Vagina (tissue), 2 donors: ENCODE results near the gene COLEC12.

Experiments used
- CTCF ChIP-seq, 3 experiments: fragments of 450-650 bp in 2 of 3; fragments of 200-600 bp in 1 of 3; sonication (generic) in 1 of 3; IDR thresholded peaks; one replicate each; pipeline ENCODE4 v1.5.1; 2017 to 2019; ENCODE audit warnings: antibody characterized with exemption in 3 of 3, mild to moderate bottlenecking in 2 of 3, moderate library complexity in 2 of 3
- POLR2A ChIP-seq, 2 donors: fragments of 450-650 bp; IDR thresholded peaks; one replicate each; pipeline ENCODE4 v1.6.1; 2017; ENCODE audit warnings: antibody characterized with exemption in 2 of 2, mild to moderate bottlenecking in 2 of 2, moderate library complexity in 2 of 2
- POLR2AphosphoS5 ChIP-seq, 2 donors: sonication (generic); formaldehyde crosslinking; IDR thresholded peaks; one replicate each; pipeline ENCODE4 v1.9.0; 2017; ENCODE audit warnings: antibody characterized with exemption in 2 of 2, mild to moderate bottlenecking in 2 of 2, low read depth in 1 of 2; ENCODE audit not compliant: insufficient read depth in 1 of 2

- no peak for TF ChIP-seq CTCF (IDR thresholded peaks at IDR 0.05)
- no peak for TF ChIP-seq POLR2AphosphoS5 (IDR thresholded peaks at IDR 0.05; ENCODE audit: insufficient read depth in 1 of 2, low read depth in 1 of 2)
- no peak for TF ChIP-seq POLR2A (IDR thresholded peaks at IDR 0.05)
Measured at GRCh38 chr18:355678-356077, 144.8 kb downstream of the COLEC12 start.
